ENCODE data around the gene UGT1A8. TPM values are rescaled to one million over a fixed set of nuclear protein-coding genes. Genes with fewer than 3 reads are reported as not detected.

Gene UGT1A8
- total and polyA plus RNA-seq, 2 donors from 2014 or later, result 30.0 TPM; not detected in 1

GRCh38 chr2:233801357-233802131 is 184.1 kb downstream of the UGT1A8 start:
- H3K27ac ChIP-seq (ENCODE audit: low read depth in 2 of 2, low read length in 2 of 2), result no peak overlapping the region
- H3K4me1 ChIP-seq (ENCODE audit: control insufficient read depth in 2 of 3, insufficient read depth in 2 of 3, low read depth in 1 of 3, low read length in 3 of 3), result no peaks in the 10 kb centered on the region
- no peaks in the 10 kb centered on the region for H3K36me3 ChIP-seq (ENCODE audit: control insufficient read depth in 2 of 3, insufficient read depth in 3 of 3, low read length in 3 of 3)
- DNase-seq, result no peak
- no peak overlapping the region for H3K4me3 ChIP-seq (ENCODE audit: low read length in 3 of 3)
- no peak overlapping the region for H3K9ac ChIP-seq (ENCODE audit: low read length in 3 of 3)
- no peaks in the 10 kb centered on the region for H3K9me3 ChIP-seq (ENCODE audit: control insufficient read depth in 2 of 3, insufficient read depth in 1 of 3, low read length in 3 of 3)
- no peak for TF ChIP-seq CTCF (IDR thresholded peaks at IDR 0.05; ENCODE audit: borderline replicate concordance, extremely low read depth, insufficient read depth)
- intact Hi-C loops (cut with DNase I), result no loop called here
- FAIRE-seq, result no peak
- H3K27me3 ChIP-seq (ENCODE audit: control insufficient read depth, insufficient read depth, low read length), result no peaks in the 10 kb centered on the region

- Histone ChIP-seq H3K9me3 (ENCODE audit: control insufficient read depth in 2 of 3, insufficient read depth in 1 of 3, low read length in 3 of 3) (no peaks in the 10 kb centered on the region), H3K4me3 (ENCODE audit: low read length in 3 of 3) (no peak overlapping the region), H3K27ac (ENCODE audit: low read depth in 2 of 2, low read length in 2 of 2) (no peak overlapping the region), H3K9ac (ENCODE audit: low read length in 3 of 3) (no peak overlapping the region), H3K4me1 (ENCODE audit: control insufficient read depth in 2 of 3, insufficient read depth in 2 of 3, low read depth in 1 of 3, low read length in 3 of 3) (no peaks in the 10 kb centered on the region), H3K36me3 (ENCODE audit: control insufficient read depth in 2 of 3, insufficient read depth in 3 of 3, low read length in 3 of 3) (no peaks in the 10 kb centered on the region), H3K27me3 (ENCODE audit: control insufficient read depth, insufficient read depth, low read length) (no peaks in the 10 kb centered on the region)
- intact Hi-C loops (cut with DNase I), result no loop called here
- FAIRE-seq (no peak), DNase-seq (peak in 1 of 5 donors; percentile 22)
- no peak for TF ChIP-seq CTCF (IDR thresholded peaks at IDR 0.05; ENCODE audit: borderline replicate concordance, extremely low read depth, insufficient read depth)
Measured at GRCh38 chr2:233802132-233802815, 184.8 kb downstream of the UGT1A8 start.

GRCh38 chr2:233803292-233803911 is 186.0 kb downstream of the UGT1A8 start:
- Histone ChIP-seq H3K36me3 (ENCODE audit: control insufficient read depth in 2 of 3, insufficient read depth in 3 of 3, low read length in 3 of 3) (no peaks in the 10 kb centered on the region), H3K4me3 (ENCODE audit: low read length in 3 of 3) (no peak overlapping the region), H3K9me3 (ENCODE audit: control insufficient read depth in 2 of 3, insufficient read depth in 1 of 3, low read length in 3 of 3) (no peaks in the 10 kb centered on the region), H3K27ac (ENCODE audit: low read depth in 2 of 2, low read length in 2 of 2) (no peak overlapping the region), H3K9ac (ENCODE audit: low read length in 3 of 3) (no peak overlapping the region), H3K27me3 (ENCODE audit: control insufficient read depth, insufficient read depth, low read length) (no peaks in the 10 kb centered on the region), H3K4me1 (ENCODE audit: control insufficient read depth in 2 of 3, insufficient read depth in 2 of 3, low read depth in 1 of 3, low read length in 3 of 3) (no peaks in the 10 kb centered on the region)
- DNase-seq (peak in 1 of 5 donors; percentile 33), FAIRE-seq (no peak)
- TF ChIP-seq CTCF (IDR thresholded peaks at IDR 0.05; ENCODE audit: borderline replicate concordance, extremely low read depth, insufficient read depth), result no peak
- intact Hi-C loops (cut with DNase I), result no loop called here
